GM19193 (cell line): ENCODE data around the gene ZC3H12C.

Source experiments
- POLR2A ChIP-seq: IDR thresholded peaks from 4 replicates; pipeline ENCODE4 v1.6.1; 2011; ENCODE audit not compliant: insufficient read depth, insufficient read length; ENCODE audit errors: extremely low read depth

ZC3H12C gene

GRCh38 chr11:110088535-110089344 is 4.5 kb upstream of the ZC3H12C start:
- peak; percentile 35 for TF ChIP-seq POLR2A

GRCh38 chr11:110089617-110090282 is 3.4 kb upstream of the ZC3H12C start:
- no peak for TF ChIP-seq POLR2A

GRCh38 chr11:110090466-110091026 is 2.6 kb upstream of the ZC3H12C start:
- no peak for TF ChIP-seq POLR2A

DNA sequence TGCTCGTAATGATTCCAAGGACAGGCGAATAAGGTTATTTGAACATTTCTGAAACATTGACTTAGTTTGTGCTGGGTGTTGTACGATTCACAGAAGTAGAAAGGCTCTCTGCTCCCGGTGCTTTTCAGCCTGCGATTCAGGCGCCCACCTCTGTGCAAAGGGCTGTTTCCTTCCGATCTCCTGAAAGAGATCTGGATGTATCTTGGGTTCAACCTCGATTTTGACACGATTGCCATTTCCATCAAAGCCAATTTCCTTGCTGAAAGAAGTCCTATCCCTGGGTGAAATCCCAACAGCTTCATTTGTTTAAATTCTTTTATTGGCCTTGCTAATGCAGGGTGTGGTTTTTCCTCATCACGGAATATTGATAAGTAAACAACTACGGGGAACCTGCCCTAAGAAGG is 1.1 kb upstream of the ZC3H12C start:
- no peak for TF ChIP-seq POLR2A

GRCh38 chr11:110093407-110094297 is 460 bp downstream of the ZC3H12C start:
- TF ChIP-seq POLR2A: peak; percentile 58

- TF ChIP-seq POLR2A: no peak
Observed at GRCh38 chr11:110094298-110095285, 1.4 kb downstream of the ZC3H12C start.

GRCh38 chr11:110095554-110095953 is 2.4 kb downstream of the ZC3H12C start:
- TF ChIP-seq POLR2A: peak; percentile 0

- no peak for TF ChIP-seq POLR2A
Observed at GRCh38 chr11:110096496-110096895, 3.3 kb downstream of the ZC3H12C start.

GRCh38 chr11:110097459-110098012 is 4.3 kb downstream of the ZC3H12C start:
- TF ChIP-seq POLR2A: no peak

GRCh38 chr11:110098645-110099044 is 5.5 kb downstream of the ZC3H12C start:
- no peak for TF ChIP-seq POLR2A

DNA sequence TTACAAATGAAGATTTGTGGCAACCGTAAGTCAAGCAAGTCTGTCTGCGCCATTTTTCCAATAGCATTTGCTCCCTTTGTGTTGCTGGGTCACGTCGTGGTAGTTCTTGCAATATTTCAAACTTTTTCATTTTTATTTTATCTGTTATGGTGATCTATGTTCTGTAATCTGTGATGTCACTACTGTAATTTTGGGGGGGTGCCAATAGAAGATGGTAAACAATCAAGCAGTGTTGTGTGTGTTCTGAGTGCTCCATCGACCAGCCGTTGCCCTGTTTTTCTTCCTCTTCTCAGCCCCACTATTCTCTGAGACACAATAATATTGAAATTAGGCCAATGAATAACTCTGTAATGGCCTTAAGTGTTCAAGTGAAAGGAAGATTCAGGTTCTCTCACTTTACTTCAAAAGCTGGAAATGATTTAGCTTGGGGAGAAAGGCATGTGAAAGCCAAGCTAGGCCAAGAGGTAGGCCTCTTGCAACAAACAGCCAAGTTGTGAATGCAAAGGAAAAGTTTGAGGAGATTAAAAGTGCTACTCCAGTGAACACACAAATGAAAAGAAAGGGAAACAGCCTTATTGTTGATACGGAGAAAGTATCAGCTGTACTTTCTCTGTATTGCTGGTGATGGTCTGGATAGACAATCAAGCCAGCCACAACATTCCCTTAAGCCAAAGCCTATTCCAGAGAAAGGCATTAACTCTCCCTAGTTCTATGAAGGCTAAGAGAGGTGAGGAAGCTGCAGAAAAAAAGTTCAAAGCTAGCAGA is 7.5 kb downstream of the ZC3H12C start:
- no peak for TF ChIP-seq POLR2A

DNA sequence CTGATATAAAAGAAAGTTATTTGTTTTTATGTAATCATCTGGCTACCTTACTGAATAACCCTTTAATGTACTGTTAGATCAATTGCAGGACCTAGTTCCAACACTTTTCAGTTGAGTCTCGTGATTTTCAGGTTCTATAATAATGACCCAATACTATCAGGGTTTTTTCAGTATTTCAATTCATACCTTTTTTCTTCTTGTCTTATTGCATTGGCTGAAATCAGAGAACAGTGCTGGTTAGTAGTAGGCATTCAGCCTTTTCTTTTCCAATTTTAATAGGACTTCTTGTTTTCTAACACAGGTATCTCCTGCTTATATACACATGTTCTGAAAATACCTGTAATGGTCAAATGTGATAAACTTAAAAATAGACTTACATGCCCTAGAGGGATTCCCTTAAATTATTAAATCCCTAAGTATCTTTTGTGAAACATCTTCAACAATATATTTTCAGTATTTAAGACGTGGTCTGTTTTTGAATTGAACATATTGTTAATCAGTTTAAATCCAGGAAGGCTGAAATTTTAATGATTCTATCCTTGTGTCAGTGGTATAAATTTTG is 13.6 kb downstream of the ZC3H12C start:
- TF ChIP-seq POLR2A: no peak
